ENCODE results near the gene GAREM1.
"Not testable (repeated sequence)": the region's sequence is repeated elsewhere in the genome, so short reads cannot be mapped to it uniquely, and the experiment has no call there.

The GAREM1 gene

GRCh38 chr18:32470714-32471633, at the start of gene GAREM1:
GAREM1 (minus strand) TSS chr18:32470882; CDS start chr18:32470428, 454 bp downstream.
- peak; percentile 57 for DNase-seq

DNA sequence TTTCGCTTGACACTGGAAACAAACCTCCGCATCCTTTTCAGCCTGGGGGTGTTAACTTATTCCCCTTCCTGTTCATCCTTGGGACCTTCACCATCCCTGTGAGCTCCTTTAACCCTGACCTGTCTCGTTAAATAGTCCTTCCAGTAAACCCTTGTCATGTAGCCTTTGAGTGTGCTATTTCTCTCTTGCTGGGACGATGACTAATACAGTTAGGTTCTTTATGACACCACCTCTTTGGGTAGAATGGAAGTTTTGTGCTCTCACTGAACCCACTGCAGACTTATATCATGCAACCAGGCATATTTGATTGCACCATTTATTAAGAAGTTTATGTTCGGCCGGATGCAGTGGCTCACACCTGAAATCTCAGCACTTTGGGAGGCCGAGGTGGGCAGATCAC, 40.5 kb upstream of the GAREM1 start:
- DNase-seq, result no peak

GRCh38 chr18:32509111-32509510, 38.4 kb upstream of the GAREM1 start:
- no peak for DNase-seq

DNA sequence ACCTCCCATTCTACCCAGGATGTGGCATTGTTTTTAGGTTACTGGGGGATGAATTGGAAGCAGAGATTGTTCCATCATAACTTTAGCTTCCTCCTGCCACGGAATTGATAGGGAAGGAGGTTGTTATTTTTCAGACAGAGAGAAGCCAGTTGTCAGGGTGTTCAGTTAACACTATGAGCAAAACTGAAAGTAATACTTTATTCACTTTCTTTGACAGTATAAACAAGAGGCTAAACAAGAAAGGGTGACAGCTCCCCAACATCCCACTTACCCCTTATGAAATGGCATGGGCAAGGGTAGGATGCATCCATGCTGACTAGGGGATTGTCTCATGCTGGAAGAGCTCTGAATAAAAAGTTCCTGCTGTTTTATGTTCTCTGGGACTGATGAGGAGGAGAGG, 36.4 kb upstream of the GAREM1 start:
- DNase-seq, result no peak

DNA sequence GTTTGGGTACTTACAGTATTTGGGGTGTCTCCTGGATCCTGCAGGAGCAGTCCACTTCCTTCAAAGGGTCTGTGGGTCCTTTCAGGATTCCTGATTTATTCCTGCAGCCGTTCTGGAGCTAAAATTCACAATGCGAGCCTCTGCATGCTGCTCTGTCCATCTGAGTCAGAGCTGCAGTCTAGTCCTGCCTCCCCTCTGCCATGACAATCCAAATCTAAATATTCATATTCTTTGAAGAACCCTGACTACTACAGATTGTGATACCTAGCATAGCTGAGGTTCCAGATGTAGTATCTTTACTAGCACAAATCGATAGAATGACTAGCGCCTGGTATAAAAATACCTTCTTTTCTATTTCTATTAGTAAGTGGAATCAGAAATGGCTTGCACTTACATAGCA, 31.3 kb upstream of the GAREM1 start:
- no peak for DNase-seq

- DNase-seq, result not testable (repeated sequence)
Measured at GRCh38 chr18:32501242-32501641, 30.6 kb upstream of the GAREM1 start.

GRCh38 chr18:32483002-32483401, 12.3 kb upstream of the GAREM1 start:
- DNase-seq, result no peak

GRCh38 chr18:32482117-32482516, 11.4 kb upstream of the GAREM1 start:
- no peak for DNase-seq

- DNase-seq, result no peak
Measured at GRCh38 chr18:32480581-32480980, 9.9 kb upstream of the GAREM1 start.

- no peak for DNase-seq
Measured at GRCh38 chr18:32478807-32479206, 8.1 kb upstream of the GAREM1 start.

GRCh38 chr18:32478317-32478716, 7.6 kb upstream of the GAREM1 start:
- DNase-seq, result no peak

- no peak for DNase-seq
Measured at GRCh38 chr18:32476106-32476505, 5.4 kb upstream of the GAREM1 start.

DNA sequence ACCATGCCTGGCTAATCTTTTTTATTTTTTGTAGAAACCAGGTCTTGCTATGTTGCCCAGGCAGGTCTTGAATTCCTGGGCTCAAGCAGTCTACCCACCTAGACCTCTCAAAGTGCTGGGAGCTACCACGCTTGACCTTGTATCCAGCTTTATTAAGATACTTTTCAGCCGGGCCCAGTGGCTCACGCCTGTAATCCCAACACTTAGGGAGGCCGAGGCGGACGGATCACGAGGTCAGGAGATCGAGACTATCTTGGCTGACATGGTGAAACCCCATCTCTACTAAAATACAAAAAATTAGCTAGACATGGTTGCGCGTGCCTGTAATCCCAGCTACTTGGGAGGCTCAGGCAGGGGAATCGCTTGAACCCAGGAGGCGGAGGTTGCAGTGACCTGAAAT, 4.4 kb upstream of the GAREM1 start:
- not testable (repeated sequence) for DNase-seq

- DNase-seq, result no peak
Measured at GRCh38 chr18:32473325-32473724, 2.6 kb upstream of the GAREM1 start.

DNA sequence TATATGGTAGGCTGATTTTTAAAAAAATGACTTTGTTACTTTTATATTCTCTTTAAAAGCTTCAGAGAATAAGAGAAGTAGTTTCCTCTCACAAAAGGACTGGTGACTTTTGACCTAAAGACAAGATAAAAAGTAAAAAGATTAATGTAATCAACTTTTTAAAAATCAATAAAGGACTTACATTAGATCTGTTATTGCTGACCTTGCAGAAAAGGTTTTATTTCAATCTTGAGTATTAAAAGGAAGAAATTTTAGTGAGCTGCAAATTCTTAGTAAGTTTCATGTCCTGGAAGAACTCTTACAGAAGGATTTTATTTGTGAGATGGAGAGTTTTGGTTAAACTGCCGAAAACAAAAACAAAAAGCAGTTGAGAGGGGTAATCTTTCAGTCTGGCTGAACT, 2.2 kb upstream of the GAREM1 start:
- no peak for DNase-seq

DNA sequence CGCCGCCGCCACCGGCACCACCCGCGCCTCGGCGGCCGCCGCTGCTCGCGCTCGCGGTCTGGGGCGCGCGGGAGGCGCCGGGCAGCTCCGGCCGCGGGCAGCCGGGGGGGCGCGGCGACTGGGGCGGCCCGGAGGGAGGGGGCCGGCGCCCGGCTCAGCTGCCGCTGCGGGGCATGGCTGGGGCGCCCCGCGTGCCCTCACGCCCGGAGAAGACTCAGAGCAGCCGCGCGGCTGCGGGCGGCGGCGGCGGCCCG, 295 bp downstream of the GAREM1 start:
- no peak for DNase-seq

GRCh38 chr18:32469691-32470459, 807 bp downstream of the GAREM1 start:
- DNase-seq, result no peak

- DNase-seq, result no peak
Measured at GRCh38 chr18:32469190-32469651, 1.5 kb downstream of the GAREM1 start.

GRCh38 chr18:32468147-32468845, 2.4 kb downstream of the GAREM1 start:
- DNase-seq, result no peak

DNA sequence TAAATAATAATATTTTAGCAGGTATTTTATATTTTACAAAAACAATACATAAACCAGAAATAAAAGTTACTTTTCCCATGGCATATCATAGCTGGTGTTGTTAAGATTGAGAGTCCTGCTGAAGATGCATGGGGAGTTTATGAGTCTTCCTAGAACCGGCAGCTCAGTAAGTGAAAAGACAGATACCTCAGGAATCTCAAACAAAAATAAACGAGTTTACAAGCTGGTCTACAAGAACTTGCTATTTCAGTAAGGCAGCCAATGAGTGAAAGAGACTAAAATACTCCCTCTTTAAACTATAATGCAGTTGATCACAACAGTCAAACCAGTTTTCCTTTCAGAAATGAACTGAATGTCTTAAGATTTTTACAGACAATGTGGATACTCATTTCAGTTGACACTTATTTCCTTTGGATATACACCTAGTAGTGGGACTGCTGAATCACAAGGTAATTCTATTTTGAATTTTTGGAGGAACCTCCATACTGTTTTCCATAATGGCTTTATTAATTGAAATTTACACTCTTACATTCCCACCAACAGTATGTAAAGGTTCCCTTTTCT, 8.9 kb downstream of the GAREM1 start:
- no peak for DNase-seq

GRCh38 chr18:32460171-32460731, 10.4 kb downstream of the GAREM1 start:
- DNase-seq, result no peak

GRCh38 chr18:32459361-32460101, 11.2 kb downstream of the GAREM1 start:
- DNase-seq, result no peak

All from activated gamma-delta T cell treated with Interleukin-2 at 50 U/mL for 16 hours (primary cell).